Measurements from ENCODE around the gene SNED1.

The SNED1 gene

DNA sequence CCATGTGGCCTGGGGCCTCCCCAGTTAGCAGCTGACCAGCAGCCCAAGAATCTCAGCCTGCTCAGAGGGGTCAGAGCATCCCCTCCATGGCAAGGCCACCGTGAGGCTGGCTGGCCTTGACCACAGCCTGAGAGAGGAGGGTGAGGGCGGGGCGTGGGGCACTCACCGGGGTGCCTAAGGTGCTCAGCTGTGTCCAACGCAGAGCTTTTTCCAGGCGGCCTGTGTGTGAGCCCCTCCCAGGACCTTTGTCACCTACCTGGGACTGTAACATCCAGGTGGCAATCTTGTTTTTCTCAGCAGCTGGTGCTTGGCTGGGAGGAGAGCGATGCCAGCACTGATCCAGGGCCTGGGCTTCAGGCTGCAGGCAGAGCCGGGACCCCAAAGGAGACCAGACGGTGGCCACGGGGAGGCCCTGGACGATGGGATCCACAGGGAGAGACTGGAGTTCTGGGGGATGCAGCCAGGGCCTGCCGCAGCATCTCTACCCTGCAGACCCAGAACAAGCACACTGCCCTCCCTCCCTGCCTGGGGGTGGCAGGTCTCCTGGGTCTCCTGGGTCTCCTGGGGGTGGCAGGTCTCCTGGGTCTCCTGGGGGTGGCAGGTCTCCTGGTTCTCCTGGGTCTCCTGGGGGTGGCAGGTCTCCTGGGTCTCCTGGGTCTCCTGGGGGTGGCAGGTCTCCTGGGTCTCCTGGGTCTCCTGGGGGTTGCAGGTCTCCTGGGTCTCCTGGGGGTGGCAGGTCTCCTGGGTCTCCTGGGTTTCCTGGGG is 12.3 kb downstream of the SNED1 start:
- TF ChIP-seq, protein P1, sequence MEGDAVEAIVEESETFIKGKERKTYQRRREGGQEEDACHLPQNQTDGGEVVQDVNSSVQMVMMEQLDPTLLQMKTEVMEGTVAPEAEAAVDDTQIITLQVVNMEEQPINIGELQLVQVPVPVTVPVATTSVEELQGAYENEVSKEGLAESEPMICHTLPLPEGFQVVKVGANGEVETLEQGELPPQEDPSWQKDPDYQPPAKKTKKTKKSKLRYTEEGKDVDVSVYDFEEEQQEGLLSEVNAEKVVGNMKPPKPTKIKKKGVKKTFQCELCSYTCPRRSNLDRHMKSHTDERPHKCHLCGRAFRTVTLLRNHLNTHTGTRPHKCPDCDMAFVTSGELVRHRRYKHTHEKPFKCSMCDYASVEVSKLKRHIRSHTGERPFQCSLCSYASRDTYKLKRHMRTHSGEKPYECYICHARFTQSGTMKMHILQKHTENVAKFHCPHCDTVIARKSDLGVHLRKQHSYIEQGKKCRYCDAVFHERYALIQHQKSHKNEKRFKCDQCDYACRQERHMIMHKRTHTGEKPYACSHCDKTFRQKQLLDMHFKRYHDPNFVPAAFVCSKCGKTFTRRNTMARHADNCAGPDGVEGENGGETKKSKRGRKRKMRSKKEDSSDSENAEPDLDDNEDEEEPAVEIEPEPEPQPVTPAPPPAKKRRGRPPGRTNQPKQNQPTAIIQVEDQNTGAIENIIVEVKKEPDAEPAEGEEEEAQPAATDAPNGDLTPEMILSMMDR (IDR thresholded peaks at IDR 0.05; ENCODE audit: control extremely low read depth, extremely low read depth, low read depth, missing control alignments), result no peak
- no peak for DNase-seq (ENCODE audit: extremely low spot score)
- ChIA-PET CTCF (no interaction called here), POLR2A (no interaction called here)

DNA sequence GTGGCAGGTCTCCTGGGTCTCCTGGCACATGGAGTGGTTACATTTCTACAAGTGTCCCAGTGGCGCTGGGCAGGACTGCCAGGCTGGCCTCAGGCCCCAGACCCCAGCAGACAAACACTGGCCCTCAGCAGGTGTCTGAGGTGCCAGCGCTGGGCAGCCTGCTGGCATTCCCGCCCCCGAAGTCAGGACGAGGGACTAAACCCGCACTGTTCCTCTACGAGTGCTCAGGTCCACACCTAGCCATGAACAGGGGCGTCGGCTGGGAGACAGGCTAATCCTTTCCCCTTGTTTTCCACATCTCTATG is 12.8 kb downstream of the SNED1 start:
- TF ChIP-seq, protein P1 (IDR thresholded peaks at IDR 0.05; ENCODE audit: control extremely low read depth, extremely low read depth, low read depth, missing control alignments), result no peak
- no peak for DNase-seq (ENCODE audit: extremely low spot score)
- POLR2A ChIA-PET, result no interaction called here
- CTCF ChIA-PET, result no interaction called here

GRCh38 chr2:241011751-241012510 is 13.5 kb downstream of the SNED1 start:
- no peak for DNase-seq (ENCODE audit: extremely low spot score)
- ChIA-PET POLR2A (no interaction called here), CTCF (no interaction called here)
- TF ChIP-seq, protein P1 (IDR thresholded peaks at IDR 0.05; ENCODE audit: control extremely low read depth, extremely low read depth, low read depth, missing control alignments), result no peak

- no peak for DNase-seq (ENCODE audit: extremely low spot score)
- CTCF ChIA-PET, result interaction anchor here (1.1 kb wide), 1 partner anchor 64 kb away, joined by 3 read pairs; no protein-coding TSS in a partner anchor
- TF ChIP-seq, protein P1 (IDR thresholded peaks at IDR 0.05; ENCODE audit: control extremely low read depth, extremely low read depth, low read depth, missing control alignments), result no peak
- POLR2A ChIA-PET, result no interaction called here
Observed at GRCh38 chr2:241014224-241014623, 15.8 kb downstream of the SNED1 start.

- no peak for DNase-seq (ENCODE audit: extremely low spot score)
- TF ChIP-seq, protein P1 (IDR thresholded peaks at IDR 0.05; ENCODE audit: control extremely low read depth, extremely low read depth, low read depth, missing control alignments), result no peak
- ChIA-PET POLR2A (no interaction called here), CTCF (no interaction called here)
Observed at GRCh38 chr2:241014764-241015163, 16.3 kb downstream of the SNED1 start.

DNA sequence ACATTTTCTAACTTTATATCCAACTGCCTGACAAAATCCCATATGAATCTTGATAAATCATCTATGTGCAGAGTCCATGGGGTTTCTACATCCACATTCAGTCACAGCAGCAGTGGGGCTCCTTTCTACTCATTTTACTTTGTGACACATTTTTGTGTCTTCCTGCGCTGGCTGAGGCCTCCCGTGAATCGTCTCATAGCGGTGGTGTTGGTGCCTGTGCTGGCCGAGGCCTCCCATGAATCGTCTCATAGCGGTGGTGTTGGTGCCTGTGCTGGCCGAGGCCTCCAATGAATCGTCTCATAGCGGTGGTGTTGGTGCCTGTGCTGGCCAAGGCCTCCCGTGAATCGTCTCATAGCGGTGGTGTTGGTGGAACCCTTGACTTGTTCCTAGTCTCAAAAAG is 17.0 kb downstream of the SNED1 start:
- DNase-seq (ENCODE audit: extremely low spot score), result no peak
- TF ChIP-seq, protein P1 (IDR thresholded peaks at IDR 0.05; ENCODE audit: control extremely low read depth, extremely low read depth, low read depth, missing control alignments), result no peak
- POLR2A ChIA-PET, result no interaction called here
- CTCF ChIA-PET, result no interaction called here
